ENCODE data around the gene C10orf71. TPM values are rescaled to one million over a fixed set of nuclear protein-coding genes. Genes with fewer than 3 reads are reported as not detected.

C10orf71 gene, protein sequence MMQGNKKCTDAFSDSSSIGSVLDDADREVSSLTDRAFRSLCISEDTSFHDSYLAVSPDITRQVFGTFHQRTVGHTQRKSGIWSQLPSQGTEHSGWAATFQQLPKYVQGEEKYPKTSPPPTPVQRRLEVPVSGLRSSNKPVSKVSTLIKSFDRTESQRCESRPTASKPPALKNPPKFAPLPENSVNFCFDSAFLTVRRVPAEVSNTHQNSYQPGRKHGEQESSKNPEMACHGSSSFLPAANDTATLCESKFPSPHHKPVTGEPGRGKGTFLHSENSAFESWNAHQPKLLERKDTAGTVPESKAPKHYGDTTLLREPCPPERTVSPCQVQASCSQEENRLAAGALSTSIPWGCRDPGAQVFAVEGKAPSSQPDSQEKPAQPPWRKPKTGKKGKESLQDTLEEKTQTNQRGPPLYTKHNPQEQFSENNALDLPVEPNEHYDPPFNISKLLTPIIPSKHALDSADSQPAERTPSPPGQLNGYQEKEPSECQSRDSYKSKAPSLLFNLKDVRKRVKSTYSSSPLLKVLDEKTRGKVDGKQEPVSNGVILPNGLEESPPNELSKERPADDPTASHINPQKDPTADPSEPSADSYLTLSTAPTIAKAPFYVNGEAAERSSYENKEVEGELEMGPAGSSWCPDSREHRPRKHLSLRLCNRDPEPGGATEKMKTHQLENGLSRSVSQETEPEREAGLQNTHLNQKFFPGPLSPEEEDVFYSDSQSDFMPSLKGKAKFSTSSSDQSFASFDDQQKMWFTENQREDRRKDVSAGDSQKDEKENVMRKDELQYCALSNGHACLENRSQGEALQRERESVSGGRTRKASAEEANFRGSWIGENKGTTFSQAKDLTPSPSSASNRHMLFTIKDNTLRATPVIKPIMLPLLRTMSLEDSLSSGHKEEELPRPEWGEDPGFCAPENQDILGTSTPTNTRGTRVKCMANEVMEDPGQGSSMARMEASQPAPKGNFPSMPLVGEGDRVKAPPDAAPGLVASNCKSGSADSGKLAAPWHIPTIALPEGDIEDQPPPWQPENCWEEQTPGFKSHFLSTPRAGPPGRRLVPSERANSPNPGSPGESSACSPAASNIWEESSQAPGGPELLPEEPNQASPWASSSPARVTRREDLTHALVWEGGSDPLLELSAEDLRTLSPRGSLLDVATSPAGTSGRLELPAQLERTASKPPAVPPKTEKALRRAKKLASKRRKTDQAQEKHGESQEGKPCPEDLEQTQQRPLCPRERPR (N-terminal part only)
- total RNA-seq = not detected in 2 replicates

GRCh38 chr10:49298983-49299815 lies at the start of gene C10orf71:
C10orf71 (plus strand) TSS chr10:49299170; CDS start chr10:49322546, 23,376 bp downstream.

Other genes starting within 250 kb of the C10orf71 start
- gene VSTM4, start 183.6 kb upstream of the C10orf71 start, total RNA-seq = 0.16 and 0.25 TPM in 2 replicates
- gene FAM170B, start 165.1 kb upstream of the C10orf71 start, total RNA-seq = not detected in 2 replicates
- gene TMEM273, start 110.8 kb upstream of the C10orf71 start, total RNA-seq = 5.3 and 68.0 TPM in 2 replicates
- gene DRGX, start 96.9 kb downstream of the C10orf71 start, total RNA-seq = not detected in 2 replicates
- 7.3 and 19.8 TPM in 2 replicates for gene ERCC6, start 240.0 kb downstream of the C10orf71 start, total RNA-seq

Data from bladder microvascular endothelial cell (primary cell).